HepG2 (cell line): ENCODE data around the gene BPIFB6. TPM values are rescaled to one million over a fixed set of nuclear protein-coding genes. Genes with fewer than 3 reads are reported as not detected.
A peak's percentile ranks its signal among the peaks of the same experiment; 100 is the strongest.

ENCODE experiments used
- AGO2 ChIP-seq: fragments of 200-400 bp; formaldehyde crosslinking; optimal IDR thresholded peaks from 2 replicates; pipeline ENCODE3; 2017; ENCODE audit warnings: mild to moderate bottlenecking, low read depth, low read length, moderate library complexity
- CHD2 ChIP-seq: IDR thresholded peaks from 2 replicates; pipeline ENCODE4 v1.6.1; 2011; ENCODE audit warnings: low read depth, low read length, improper control_type of control experiment
- GATAD2A ChIP-seq: IDR thresholded peaks from 2 replicates; pipeline ENCODE4 v1.6.1; 2016
- HNRNPH1 ChIP-seq: fragments of 200-400 bp; formaldehyde crosslinking; optimal IDR thresholded peaks from 2 replicates; pipeline ENCODE3; 2017; ENCODE audit warnings: mild to moderate bottlenecking, low read depth, low read length
- HNRNPUL1 ChIP-seq: fragments of 200-400 bp; formaldehyde crosslinking; IDR thresholded peaks from 2 replicates; pipeline ENCODE4 v1.6.1; 2017; ENCODE audit warnings: low read depth, mild to moderate bottlenecking, low read length, moderate library complexity
- MATR3 ChIP-seq: sonication (generic); formaldehyde crosslinking; IDR thresholded peaks from 2 replicates; pipeline ENCODE4 v1.4.0; 2020; ENCODE audit warnings: missing genetic modification reagents
- MEF2D ChIP-seq: sonication (generic); formaldehyde crosslinking; IDR thresholded peaks from 2 replicates; pipeline ENCODE4 v1.5.1; 2020; ENCODE audit warnings: mild to moderate bottlenecking, missing genetic modification reagents
- MEIS1 ChIP-seq: sonication (generic); formaldehyde crosslinking; IDR thresholded peaks from 2 replicates; pipeline ENCODE4 v1.9.0; 2021; ENCODE audit warnings: mild to moderate bottlenecking, missing genetic modification reagents, moderate library complexity, borderline replicate concordance
- MTF2 ChIP-seq: sonication (generic); formaldehyde crosslinking; IDR thresholded peaks from 2 replicates; pipeline ENCODE4 v1.5.0; 2020; ENCODE audit warnings: missing genetic modification reagents, borderline replicate concordance
- NR2F1 ChIP-seq, 2 experiments: fragments of 450-650 bp in 1 of 2; formaldehyde crosslinking in 1 of 2; IDR thresholded peaks; 2 replicates each; pipeline versions ENCODE4 v1.5.0 to v1.6.1; 2016 to 2020; ENCODE audit warnings: mild to moderate bottlenecking in 1 of 2, missing compliant biosample characterization in 1 of 2, missing genetic modification reagents in 1 of 2, moderate library complexity in 1 of 2
- PHF5A ChIP-seq: IDR thresholded peaks from one replicate; pipeline ENCODE4 v1.6.1; 2018; ENCODE audit warnings: low read depth, missing genetic modification reagents; ENCODE audit not compliant: unreplicated experiment
- RFX3 ChIP-seq: IDR thresholded peaks from 2 replicates; pipeline ENCODE4 v1.6.1; 2016; ENCODE audit warnings: missing biosample characterization, missing genetic modification reagents
- SIN3A ChIP-seq: IDR thresholded peaks from 2 replicates; pipeline ENCODE4 v1.6.1; 2011; ENCODE audit warnings: low read depth, mild to moderate bottlenecking, control low read depth, low read length, borderline replicate concordance
- SRF ChIP-seq: IDR thresholded peaks from 2 replicates; pipeline ENCODE4 v1.6.1; 2011; ENCODE audit warnings: mild to moderate bottlenecking, low read depth, low read length, moderate library complexity
- TARDBP ChIP-seq: sonication (generic); formaldehyde crosslinking; IDR thresholded peaks from 2 replicates; pipeline ENCODE4 v1.8.0; 2022; ENCODE audit warnings: mild to moderate bottlenecking, missing genetic modification reagents
- TCF12 ChIP-seq, 2 experiments: fragments of 450-650 bp in 1 of 2; sonication (generic) in 1 of 2; formaldehyde crosslinking in 1 of 2; IDR thresholded peaks; 2 replicates each; pipeline versions ENCODE4 v1.6.1 to v1.8.0; 2017 to 2022; ENCODE audit warnings: antibody characterized with exemption in 1 of 2, mild to moderate bottlenecking in 1 of 2, missing genetic modification reagents in 1 of 2, moderate library complexity in 1 of 2
- TCF7L2 ChIP-seq: IDR thresholded peaks from 2 replicates; pipeline ENCODE4 v1.6.1; 2011; ENCODE audit warnings: mild to moderate bottlenecking, low read depth, low read length, moderate library complexity
- TOE1 ChIP-seq: sonication (generic); formaldehyde crosslinking; IDR thresholded peaks from 2 replicates; pipeline ENCODE4 v1.4.0; 2020; ENCODE audit warnings: mild to moderate bottlenecking, missing genetic modification reagents
- ZBTB7A ChIP-seq: sonication (generic); formaldehyde crosslinking; IDR thresholded peaks from 2 replicates; pipeline ENCODE4 v1.8.0; 2022; ENCODE audit warnings: mild to moderate bottlenecking, missing genetic modification reagents
- ZMYM4 ChIP-seq: sonication (generic); formaldehyde crosslinking; IDR thresholded peaks from 2 replicates; pipeline ENCODE4 v1.8.1; 2023; ENCODE audit warnings: mild to moderate bottlenecking, missing genetic modification reagents
- ZNF335 ChIP-seq: sonication (generic); formaldehyde crosslinking; IDR thresholded peaks from 2 replicates; pipeline ENCODE4 v1.4.0; 2020; ENCODE audit warnings: missing genetic modification reagents
- ZNF33B ChIP-seq: sonication (generic); formaldehyde crosslinking; IDR thresholded peaks from 2 replicates; pipeline ENCODE4 v1.5.1; 2020; ENCODE audit warnings: mild to moderate bottlenecking, missing genetic modification reagents
- ZNF569 ChIP-seq: sonication (generic); formaldehyde crosslinking; IDR thresholded peaks from 2 replicates; pipeline ENCODE4 v1.5.0; 2020; ENCODE audit warnings: mild to moderate bottlenecking, missing genetic modification reagents, moderate library complexity, borderline replicate concordance
- polyA plus RNA-seq, 8 experiments: library from polyadenylated mRNA; depleted of rRNA in 3 of 8; stranded (reverse) in 7 of 8; unstranded in 1 of 8; fragments of >200 nt; fragmentation: Illumina TruSeq in 4 of 8; extraction: Trizol in 4 of 8; gene quantifications; 2 replicates each; pipeline versions ENCODE4 v1.2.1 to v1.2.3, GENCODE V29; 2011 to 2016; ENCODE audit warnings: low read depth in 4 of 8, missing spikeins in 1 of 8, mixed read lengths in 1 of 8; ENCODE audit not compliant: insufficient read depth in 1 of 8
- total RNA-seq, 5 experiments: library from RNA; depleted of rRNA; stranded (reverse); fragments of >200 nt; fragmentation: Illumina TruSeq; extraction: Trizol; gene quantifications; 2 replicates each; pipeline ENCODE4 v1.2.3, GENCODE V29; 2016; ENCODE audit warnings: low read depth in 1 of 5
- TF ChIP-seq, protein P1 (sequence below): sonication (generic); formaldehyde crosslinking; IDR thresholded peaks from 2 replicates; pipeline ENCODE4 v1.8.0; 2022; ENCODE audit warnings: mild to moderate bottlenecking, missing genetic modification reagents; ENCODE audit not compliant: insufficient replicate concordance
- TF ChIP-seq, protein P2 (sequence below): sonication (generic); formaldehyde crosslinking; IDR thresholded peaks from 2 replicates; pipeline ENCODE4 v1.8.1; 2022; ENCODE audit warnings: mild to moderate bottlenecking, missing genetic modification reagents
- TF ChIP-seq, protein P3 (sequence below): fragments of 450-650 bp; IDR thresholded peaks from 2 replicates; pipeline ENCODE4 v1.6.1; 2017; ENCODE audit warnings: mild to moderate bottlenecking

Gene BPIFB6
- total and polyA plus RNA-seq, 2 of the 13 experiments (the other 11 are each of a cell fraction or from before 2014, with no cell fraction given) = 0.13 to 1.7 TPM

DNA sequence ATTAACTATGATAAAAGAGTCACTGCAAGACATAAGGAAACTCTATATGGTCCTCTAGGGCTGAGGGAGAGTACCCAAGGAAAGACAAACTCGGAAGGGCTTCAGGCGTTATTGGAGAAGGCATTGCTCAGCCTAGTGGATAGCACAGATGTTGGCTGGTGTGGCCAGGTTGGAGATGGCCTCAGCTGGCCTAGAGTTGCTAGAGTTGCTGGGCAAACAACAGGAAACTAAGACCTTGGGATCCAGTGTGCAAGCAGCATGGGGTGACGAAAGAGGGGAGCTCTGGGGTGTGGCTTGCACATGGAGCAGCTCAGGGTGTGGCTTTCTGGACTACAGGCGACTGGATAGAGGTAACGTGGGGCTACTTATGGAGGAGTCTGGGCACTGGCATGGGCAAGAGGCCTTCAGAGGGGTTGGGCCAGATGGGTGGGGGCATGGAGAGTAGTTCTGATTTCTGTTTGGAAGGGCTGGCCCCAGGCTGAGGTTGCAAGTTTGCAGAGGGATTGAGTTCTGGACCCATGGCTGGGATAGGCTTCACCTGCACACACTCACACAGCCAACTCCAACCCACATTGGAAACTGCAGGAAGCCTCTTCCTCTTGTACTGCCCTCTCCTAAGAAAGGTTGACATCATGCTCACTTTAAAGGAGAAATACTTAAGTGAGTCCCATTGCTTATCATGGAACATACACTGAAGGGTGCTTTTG, 5.2 kb upstream of the BPIFB6 start (continued):
- no peak for TF ChIP-seq ZNF569 (CRISPR knock-in tag)
- no peak for TF ChIP-seq ZMYM4
- TF ChIP-seq, protein P1, sequence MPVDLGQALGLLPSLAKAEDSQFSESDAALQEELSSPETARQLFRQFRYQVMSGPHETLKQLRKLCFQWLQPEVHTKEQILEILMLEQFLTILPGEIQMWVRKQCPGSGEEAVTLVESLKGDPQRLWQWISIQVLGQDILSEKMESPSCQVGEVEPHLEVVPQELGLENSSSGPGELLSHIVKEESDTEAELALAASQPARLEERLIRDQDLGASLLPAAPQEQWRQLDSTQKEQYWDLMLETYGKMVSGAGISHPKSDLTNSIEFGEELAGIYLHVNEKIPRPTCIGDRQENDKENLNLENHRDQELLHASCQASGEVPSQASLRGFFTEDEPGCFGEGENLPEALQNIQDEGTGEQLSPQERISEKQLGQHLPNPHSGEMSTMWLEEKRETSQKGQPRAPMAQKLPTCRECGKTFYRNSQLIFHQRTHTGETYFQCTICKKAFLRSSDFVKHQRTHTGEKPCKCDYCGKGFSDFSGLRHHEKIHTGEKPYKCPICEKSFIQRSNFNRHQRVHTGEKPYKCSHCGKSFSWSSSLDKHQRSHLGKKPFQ = no peak
- TF ChIP-seq ZNF335 (CRISPR knock-in tag) = no peak
- no peak for TF ChIP-seq MEIS1 (CRISPR knock-in tag)
- TF ChIP-seq TOE1 (CRISPR knock-in tag) = no peak
- TF ChIP-seq MEF2D (CRISPR knock-in tag) = peak; percentile 14; the same call in 1 of the 2 replicates
- TF ChIP-seq TCF7L2 = no peak
- TF ChIP-seq PHF5A (CRISPR knock-in tag) = no peak
- no peak for TF ChIP-seq SRF
- TF ChIP-seq ZNF33B (CRISPR knock-in tag) = no peak
- no peak for TF ChIP-seq RFX3
- TF ChIP-seq SIN3A = no peak
- peak; percentile 99 for TF ChIP-seq HNRNPH1
- TF ChIP-seq MTF2 = no peak
- TF ChIP-seq TARDBP (CRISPR knock-in tag) = peak; percentile 62; the same call in 1 of the 2 replicates
- no peak for TF ChIP-seq TCF12 (IDR thresholded peaks at IDR 0.05)
- no peak for TF ChIP-seq TCF12 (CRISPR knock-in tag; IDR thresholded peaks at IDR 0.05)
- peak; percentile 99 for TF ChIP-seq AGO2
- no peak for TF ChIP-seq MATR3 (CRISPR knock-in tag)
- TF ChIP-seq GATAD2A (CRISPR knock-in tag) = no peak
- TF ChIP-seq ZBTB7A = 0 out of 2 replicates have a peak, but pooled peaks have one; percentile 51
- TF ChIP-seq, protein P2, sequence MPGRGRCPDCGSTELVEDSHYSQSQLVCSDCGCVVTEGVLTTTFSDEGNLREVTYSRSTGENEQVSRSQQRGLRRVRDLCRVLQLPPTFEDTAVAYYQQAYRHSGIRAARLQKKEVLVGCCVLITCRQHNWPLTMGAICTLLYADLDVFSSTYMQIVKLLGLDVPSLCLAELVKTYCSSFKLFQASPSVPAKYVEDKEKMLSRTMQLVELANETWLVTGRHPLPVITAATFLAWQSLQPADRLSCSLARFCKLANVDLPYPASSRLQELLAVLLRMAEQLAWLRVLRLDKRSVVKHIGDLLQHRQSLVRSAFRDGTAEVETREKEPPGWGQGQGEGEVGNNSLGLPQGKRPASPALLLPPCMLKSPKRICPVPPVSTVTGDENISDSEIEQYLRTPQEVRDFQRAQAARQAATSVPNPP (CRISPR knock-in tag) = peak; percentile 37
- TF ChIP-seq, protein P3, sequence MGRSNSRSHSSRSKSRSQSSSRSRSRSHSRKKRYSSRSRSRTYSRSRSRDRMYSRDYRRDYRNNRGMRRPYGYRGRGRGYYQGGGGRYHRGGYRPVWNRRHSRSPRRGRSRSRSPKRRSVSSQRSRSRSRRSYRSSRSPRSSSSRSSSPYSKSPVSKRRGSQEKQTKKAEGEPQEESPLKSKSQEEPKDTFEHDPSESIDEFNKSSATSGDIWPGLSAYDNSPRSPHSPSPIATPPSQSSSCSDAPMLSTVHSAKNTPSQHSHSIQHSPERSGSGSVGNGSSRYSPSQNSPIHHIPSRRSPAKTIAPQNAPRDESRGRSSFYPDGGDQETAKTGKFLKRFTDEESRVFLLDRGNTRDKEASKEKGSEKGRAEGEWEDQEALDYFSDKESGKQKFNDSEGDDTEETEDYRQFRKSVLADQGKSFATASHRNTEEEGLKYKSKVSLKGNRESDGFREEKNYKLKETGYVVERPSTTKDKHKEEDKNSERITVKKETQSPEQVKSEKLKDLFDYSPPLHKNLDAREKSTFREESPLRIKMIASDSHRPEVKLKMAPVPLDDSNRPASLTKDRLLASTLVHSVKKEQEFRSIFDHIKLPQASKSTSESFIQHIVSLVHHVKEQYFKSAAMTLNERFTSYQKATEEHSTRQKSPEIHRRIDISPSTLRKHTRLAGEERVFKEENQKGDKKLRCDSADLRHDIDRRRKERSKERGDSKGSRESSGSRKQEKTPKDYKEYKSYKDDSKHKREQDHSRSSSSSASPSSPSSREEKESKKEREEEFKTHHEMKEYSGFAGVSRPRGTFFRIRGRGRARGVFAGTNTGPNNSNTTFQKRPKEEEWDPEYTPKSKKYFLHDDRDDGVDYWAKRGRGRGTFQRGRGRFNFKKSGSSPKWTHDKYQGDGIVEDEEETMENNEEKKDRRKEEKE = no peak
- no peak for TF ChIP-seq CHD2
- TF ChIP-seq HNRNPUL1 = no peak
- no peak; a peak in 1 of 4 replicates for TF ChIP-seq NR2F1 (CRISPR knock-in tag; IDR thresholded peaks at IDR 0.05)
